Cerebellar nuclear complex (tissue), 1 donor: ENCODE measurements around the gene PI4K2A.
"Not testable (repeated sequence)": the region's sequence is repeated elsewhere in the genome, so short reads cannot be mapped to it uniquely, and the experiment has no call there.

Source experiments
- DNase-seq, 2 experiments: peaks; one replicate each; lab custom pipeline; 2025; lab: John Stamatoyannopoulos, UW

The PI4K2A gene

GRCh38 chr10:97632949-97633884, 7.3 kb upstream of the PI4K2A start, which contains the start of gene MORN4:
TSS of gene MORN4 (minus strand) at chr10:97633500. CDS start at chr10:97619653, 13,847 bp downstream.
- DNase-seq: peak; percentile 77 to 82

- no peak for DNase-seq
Measured at GRCh38 chr10:97633921-97634320, 6.5 kb upstream of the PI4K2A start.

DNA sequence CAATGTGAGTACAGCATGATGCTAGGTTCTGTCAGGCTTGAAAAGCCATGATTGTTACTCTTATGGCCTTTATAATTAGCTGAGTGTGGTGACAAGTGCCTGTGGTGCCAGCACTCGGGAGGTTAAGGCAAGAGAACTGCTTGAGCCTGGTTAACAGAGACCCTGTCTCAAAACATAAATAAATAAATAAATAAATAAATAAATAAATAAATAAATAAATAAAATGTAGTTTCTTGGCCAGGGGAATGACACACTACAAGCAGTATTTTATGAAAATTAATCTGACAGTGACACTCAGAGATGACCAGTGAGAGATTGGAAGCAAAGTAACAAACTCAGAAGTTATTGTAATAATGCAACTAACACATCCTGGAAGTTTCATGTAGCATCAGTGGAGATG, 4.9 kb upstream of the PI4K2A start:
- DNase-seq: no peak

- DNase-seq: not testable (repeated sequence)
Measured at GRCh38 chr10:97639090-97639489, 1.4 kb upstream of the PI4K2A start.

GRCh38 chr10:97640868-97641811, 669 bp downstream of the PI4K2A start:
- no peak for DNase-seq

- DNase-seq: not testable (repeated sequence)
Measured at GRCh38 chr10:97642471-97643159, 2.1 kb downstream of the PI4K2A start.

DNA sequence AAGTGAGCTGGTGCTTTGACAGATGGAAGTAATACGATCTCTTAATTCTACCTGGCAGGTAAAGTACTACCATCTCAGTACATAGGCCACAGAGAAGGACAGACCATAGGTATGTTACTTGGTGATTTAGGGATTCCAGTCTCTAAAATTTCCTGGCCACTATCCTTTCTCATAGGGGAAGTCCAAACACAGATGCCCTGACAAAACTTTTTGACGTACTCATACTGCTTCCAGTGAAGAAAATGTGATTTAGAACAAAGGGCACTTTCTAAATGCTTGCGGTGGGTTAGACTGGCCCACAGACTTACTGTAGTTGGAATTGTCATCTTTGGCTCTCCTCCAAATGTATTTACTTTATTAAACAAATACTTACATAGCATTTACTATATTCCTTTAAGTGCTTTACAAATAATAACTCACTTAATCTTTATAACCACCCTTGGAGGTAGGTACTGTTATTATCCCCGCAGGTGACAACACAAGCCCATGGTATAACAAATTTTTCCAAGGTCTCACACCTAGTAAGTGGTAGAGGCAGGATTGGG, 3.0 kb downstream of the PI4K2A start:
- no peak for DNase-seq

GRCh38 chr10:97644936-97645335, 4.5 kb downstream of the PI4K2A start:
- DNase-seq: no peak

DNA sequence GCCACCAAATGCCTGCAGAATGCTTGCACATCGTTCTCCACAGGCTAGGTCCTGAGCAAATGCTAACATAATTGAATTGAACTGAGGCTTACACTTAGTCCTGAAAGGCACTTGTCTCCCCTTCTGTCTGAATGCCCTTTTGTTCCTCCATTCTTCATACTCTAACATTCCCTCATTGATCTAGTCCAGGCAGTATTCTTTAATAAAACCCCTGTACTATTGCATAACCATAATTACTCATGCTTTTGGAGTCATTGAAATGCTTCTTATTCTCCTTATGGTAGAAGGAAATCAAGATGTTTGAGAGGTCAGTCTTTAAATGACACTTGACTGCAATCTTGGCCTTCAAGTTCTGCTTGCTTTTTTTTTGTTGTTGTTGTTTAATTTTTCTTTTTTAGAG, 7.1 kb downstream of the PI4K2A start:
- DNase-seq: no peak

- DNase-seq: no peak
Measured at GRCh38 chr10:97648562-97649404, 8.3 kb downstream of the PI4K2A start.

DNA sequence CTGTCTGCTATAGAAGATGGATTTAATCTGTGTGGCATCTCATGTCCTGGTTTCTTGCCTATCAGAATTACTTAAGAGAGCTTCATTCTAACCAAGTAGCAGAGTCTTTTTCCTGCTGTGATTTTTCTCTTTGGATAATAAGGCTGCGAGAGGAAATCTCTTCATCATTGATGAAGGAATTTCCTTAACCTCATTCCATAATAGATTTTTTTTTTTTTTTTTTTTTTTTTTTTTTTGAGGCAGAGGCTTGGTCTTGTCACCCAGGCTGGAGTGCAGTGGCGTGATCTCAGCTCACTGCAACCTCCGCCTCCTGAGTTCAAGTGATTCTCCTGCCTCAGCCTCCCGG, 8.9 kb downstream of the PI4K2A start:
- not testable (repeated sequence) for DNase-seq

DNA sequence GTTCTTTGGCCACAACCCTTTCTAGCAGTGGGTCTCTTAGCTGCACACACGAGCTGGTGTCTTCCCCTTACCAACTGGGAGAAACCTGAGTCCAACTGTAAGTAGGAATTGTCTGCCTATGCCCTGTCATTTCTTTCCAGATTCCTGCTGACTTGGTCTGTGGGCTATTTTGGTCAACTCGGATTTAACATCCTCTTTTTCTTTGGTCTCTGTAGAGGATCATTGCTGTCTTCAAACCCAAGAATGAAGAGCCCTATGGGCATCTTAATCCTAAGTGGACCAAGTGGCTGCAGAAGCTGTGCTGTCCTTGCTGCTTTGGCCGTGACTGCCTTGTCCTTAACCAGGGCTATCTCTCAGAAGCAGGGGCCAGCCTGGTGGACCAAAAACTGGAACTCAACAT, 10.3 kb downstream of the PI4K2A start:
- no peak for DNase-seq

- no peak for DNase-seq
Measured at GRCh38 chr10:97651773-97652172, 11.3 kb downstream of the PI4K2A start.

DNA sequence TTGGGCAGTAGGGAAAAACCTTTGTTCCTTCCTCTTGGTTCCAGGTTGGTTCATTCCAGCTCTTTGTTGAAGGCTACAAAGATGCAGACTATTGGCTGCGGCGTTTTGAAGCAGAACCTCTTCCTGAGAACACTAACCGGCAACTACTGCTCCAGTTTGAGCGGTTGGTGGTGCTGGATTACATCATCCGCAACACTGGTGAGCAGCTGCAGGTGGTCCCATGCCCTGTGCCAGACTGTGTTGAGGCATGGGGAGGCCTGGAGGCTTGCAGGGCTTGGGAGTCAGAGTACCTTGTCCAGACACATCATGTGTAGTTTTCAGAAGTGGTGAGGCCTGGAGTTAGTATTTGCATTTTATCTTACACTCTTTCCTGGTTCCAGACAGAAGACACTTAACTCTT, 16.3 kb downstream of the PI4K2A start:
- DNase-seq: no peak

GRCh38 chr10:97659589-97659988, 19.1 kb downstream of the PI4K2A start:
- DNase-seq: no peak

DNA sequence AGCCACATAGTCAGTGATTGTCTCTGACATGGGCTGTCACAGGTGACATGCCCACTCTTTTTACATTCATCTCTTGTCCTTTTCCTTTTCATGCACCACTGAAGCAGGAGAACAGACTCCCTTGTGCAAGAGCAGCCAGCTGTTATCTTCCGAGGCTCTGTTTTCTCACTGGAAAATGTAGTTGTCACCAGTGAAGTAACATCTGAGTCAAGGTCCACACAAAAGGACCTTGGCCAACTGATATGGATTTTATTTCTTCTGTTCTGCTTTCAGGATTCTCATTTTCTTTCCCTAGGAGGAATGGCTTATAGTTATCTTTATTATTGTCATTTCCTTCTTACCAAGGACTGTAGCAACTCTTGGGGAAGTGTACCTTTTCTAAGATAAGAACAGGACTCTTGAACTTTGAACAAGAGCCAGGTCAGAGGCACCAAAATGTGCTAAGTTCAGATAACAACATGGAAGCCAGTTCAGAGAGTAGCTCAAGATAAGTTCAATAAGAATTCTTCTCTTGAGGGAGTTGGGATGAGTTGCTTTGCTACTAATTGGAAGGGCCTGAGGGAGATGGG, 23.9 kb downstream of the PI4K2A start:
- DNase-seq: no peak

- DNase-seq: no peak
Measured at GRCh38 chr10:97666992-97667391, 26.5 kb downstream of the PI4K2A start.

- DNase-seq: no peak
Measured at GRCh38 chr10:97667463-97667862, 27.0 kb downstream of the PI4K2A start.

GRCh38 chr10:97669571-97669970, 29.1 kb downstream of the PI4K2A start:
- DNase-seq: no peak

- DNase-seq: no peak
Measured at GRCh38 chr10:97673736-97674525, 33.5 kb downstream of the PI4K2A start.
